Left lobe of liver (tissue), 2 donors: ENCODE measurements around the gene MAP1LC3B2. TPM values are rescaled to one million over a fixed set of nuclear protein-coding genes. Genes with fewer than 3 reads are reported as not detected.
A peak's percentile ranks its signal among the peaks of the same experiment; 100 is the strongest.

Experiments used
- ATAC-seq: fragments of 200-7000 bp; cut with Tn5 transposase; one replicate; pipeline ENCODE4 v1.9.1; 2020; ENCODE audit warnings: mild to moderate bottlenecking, moderate library complexity
- DNase-seq: peaks from one replicate; pipeline ENCODE4 v3.0.0-alpha.2; 2020; ENCODE audit warnings: low spot score
- total RNA-seq: library from RNA; stranded (reverse); gene quantifications from one replicate; pipeline ENCODE4 v1.2.1, GENCODE V29; 2021
- donor health status: DM: no; HTN: no; CAD: no; lungs with moderate emphysema.
- donor health status: DM: no; HTN: yes; CAD: no.

Gene MAP1LC3B2
- not detected for total RNA-seq

- peak; percentile 61 for DNase-seq
- ATAC-seq: peak; percentile 76
These were observed at the start of gene MAP1LC3B2 for GRCh38 chr12:116559162-116559935. Gene MAP1LC3B2, plus strand, starts transcription at chr12:116559381. Its CDS starts 16,562 bp downstream, at chr12:116575943.

- ATAC-seq: no peak
- no peak for DNase-seq
These were observed 45.2 kb upstream of the MAP1LC3B2 start for GRCh38 chr12:116513944-116514343.

GRCh38 chr12:116515684-116516083 is 43.5 kb upstream of the MAP1LC3B2 start:
- ATAC-seq (no peak), DNase-seq (no peak)

- DNase-seq (no peak), ATAC-seq (no peak)
These were observed 42.5 kb upstream of the MAP1LC3B2 start for GRCh38 chr12:116516657-116517056.

- DNase-seq (no peak), ATAC-seq (no peak)
These were observed 41.6 kb upstream of the MAP1LC3B2 start for GRCh38 chr12:116517431-116518045.

GRCh38 chr12:116520225-116520760 is 38.9 kb upstream of the MAP1LC3B2 start:
- DNase-seq (no peak), ATAC-seq (no peak)

GRCh38 chr12:116520801-116521471 is 38.2 kb upstream of the MAP1LC3B2 start:
- ATAC-seq (no peak), DNase-seq (no peak)

- ATAC-seq (no peak), DNase-seq (no peak)
These were observed 34.9 kb upstream of the MAP1LC3B2 start for GRCh38 chr12:116524311-116524710.

- ATAC-seq (no peak), DNase-seq (no peak)
These were observed 34.2 kb upstream of the MAP1LC3B2 start for GRCh38 chr12:116524964-116525379.

GRCh38 chr12:116525418-116526001 is 33.7 kb upstream of the MAP1LC3B2 start:
- DNase-seq: peak; percentile 73
- ATAC-seq: peak; percentile 99

GRCh38 chr12:116528065-116528464 is 31.1 kb upstream of the MAP1LC3B2 start:
- ATAC-seq (no peak), DNase-seq (no peak)

GRCh38 chr12:116528498-116528897 is 30.7 kb upstream of the MAP1LC3B2 start:
- ATAC-seq (no peak), DNase-seq (no peak)

- DNase-seq: no peak
- ATAC-seq: no peak
These were observed 30.1 kb upstream of the MAP1LC3B2 start for GRCh38 chr12:116529048-116529447.

GRCh38 chr12:116529686-116530085 is 29.5 kb upstream of the MAP1LC3B2 start:
- DNase-seq (no peak), ATAC-seq (no peak)

- DNase-seq: no peak
- no peak for ATAC-seq
These were observed 26.8 kb upstream of the MAP1LC3B2 start for GRCh38 chr12:116532428-116532827.

GRCh38 chr12:116532986-116533342 is 26.2 kb upstream of the MAP1LC3B2 start:
- DNase-seq: no peak
- ATAC-seq: no peak

GRCh38 chr12:116533343-116534251 is 25.6 kb upstream of the MAP1LC3B2 start:
- DNase-seq (peak; percentile 68), ATAC-seq (peak; percentile 83)

- ATAC-seq (peak; percentile 38), DNase-seq (no peak)
These were observed 24.7 kb upstream of the MAP1LC3B2 start for GRCh38 chr12:116534311-116535121.

GRCh38 chr12:116535241-116535640 is 23.9 kb upstream of the MAP1LC3B2 start:
- DNase-seq: no peak
- ATAC-seq: no peak
